HG03575 (cell line): ENCODE measurements around the gene PDCD4.

Experiments used
- ATAC-seq: cut with Tn5 transposase; IDR thresholded peaks from one replicate; pipeline ENCODE4 v1.9.1; 2021; ENCODE audit not compliant: unreplicated experiment, insufficient number of reproducible peaks, low FRiP score; ENCODE audit errors: extremely low read depth

PDCD4 gene

DNA sequence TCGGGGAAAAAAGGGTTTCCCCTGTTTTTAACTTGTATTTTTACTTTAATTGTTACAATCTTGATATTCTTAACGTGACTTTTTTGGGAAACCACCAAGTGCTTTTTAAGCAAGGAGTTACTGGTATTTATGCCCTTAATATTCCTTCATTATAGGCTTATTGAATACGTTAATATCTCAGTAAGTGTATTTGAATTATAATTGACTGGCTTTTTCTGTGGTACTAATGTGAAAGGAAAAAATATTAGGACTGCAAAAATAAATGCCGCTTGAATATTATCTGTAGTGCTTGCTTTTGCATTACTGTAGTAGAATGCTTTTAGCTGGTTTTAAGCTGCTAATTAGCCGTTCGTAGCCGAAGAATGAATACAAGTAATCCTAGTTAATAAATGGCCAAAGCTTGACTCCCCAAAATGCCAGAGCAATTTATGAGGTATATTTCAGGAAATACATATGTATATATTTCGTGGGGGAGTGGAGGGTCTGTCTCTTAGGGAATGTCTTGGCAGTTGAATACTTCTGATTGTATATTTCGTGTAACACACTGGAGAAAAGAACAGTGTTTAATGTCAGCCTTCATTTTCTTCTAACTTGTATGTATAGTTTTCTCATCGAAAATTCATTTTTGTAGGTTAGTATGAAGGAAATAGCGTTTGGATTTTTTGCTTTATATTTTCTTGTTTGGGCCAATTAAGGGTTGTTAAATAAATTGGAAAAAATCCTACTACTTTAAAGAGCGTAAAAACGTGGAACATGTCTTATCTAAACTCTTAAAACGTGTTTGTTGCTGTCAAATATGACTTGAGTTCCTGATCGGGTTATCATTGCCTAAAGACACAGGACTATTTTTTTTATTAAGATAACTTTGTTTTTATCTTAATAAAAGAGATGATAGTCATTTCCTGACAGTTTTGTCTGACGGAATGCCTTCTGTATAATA lies 1.5 kb downstream of the PDCD4 start:
- ATAC-seq: no peak

GRCh38 chr10:110873951-110874350 lies 2.2 kb downstream of the PDCD4 start:
- no peak for ATAC-seq

- ATAC-seq: no peak
Observed at GRCh38 chr10:110876000-110876399, 4.3 kb downstream of the PDCD4 start.

DNA sequence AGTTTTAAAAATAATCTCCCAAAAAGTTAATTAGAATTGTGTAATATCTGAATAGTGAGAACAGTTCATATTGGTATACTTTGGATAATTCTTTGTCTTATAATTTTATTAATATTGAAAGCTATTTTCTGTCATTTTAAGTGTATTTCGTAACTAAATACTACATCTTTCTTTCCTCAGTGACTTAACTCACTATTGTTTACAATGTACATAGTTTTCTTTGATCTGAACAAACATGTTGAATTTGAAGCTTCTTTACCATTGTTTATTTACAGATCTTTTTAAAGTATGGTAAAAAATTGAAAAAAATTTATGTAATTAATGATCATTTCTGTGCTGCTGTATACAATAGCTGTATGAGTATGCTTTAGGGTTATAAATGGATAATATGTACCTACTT lies 5.1 kb downstream of the PDCD4 start:
- ATAC-seq: no peak

DNA sequence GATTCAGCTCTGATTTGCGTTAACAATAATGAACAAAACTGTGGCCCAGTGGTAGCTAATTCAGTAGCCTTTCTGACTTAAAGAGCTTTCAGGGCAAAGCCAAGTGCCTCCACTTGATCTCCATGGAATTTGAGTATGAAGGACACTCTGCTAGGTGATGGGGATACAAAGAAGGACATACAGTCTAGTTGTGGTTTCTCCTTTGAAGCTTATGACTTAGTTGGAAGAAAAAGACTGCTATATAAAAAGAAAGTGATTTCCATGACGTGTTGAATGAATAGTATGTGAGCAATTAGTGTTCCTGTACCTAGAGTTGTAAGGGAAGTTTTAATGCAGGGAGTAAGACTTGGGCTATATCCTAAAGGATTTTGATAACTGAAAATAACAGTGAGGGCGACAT lies 8.3 kb downstream of the PDCD4 start:
- ATAC-seq: no peak

DNA sequence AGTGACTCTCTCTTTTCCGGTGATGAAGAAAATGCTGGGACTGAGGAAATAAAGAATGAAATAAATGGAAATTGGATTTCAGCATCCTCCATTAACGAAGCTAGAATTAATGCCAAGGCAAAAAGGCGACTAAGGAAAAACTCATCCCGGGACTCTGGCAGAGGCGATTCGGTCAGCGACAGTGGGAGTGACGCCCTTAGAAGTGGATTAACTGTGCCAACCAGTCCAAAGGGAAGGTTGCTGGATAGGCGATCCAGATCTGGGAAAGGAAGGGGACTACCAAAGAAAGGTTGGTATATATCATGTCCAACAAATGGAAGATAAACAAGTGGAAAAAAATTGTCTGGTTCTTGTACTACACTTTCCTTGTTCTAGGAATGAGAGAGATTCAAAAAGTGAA lies 9.5 kb downstream of the PDCD4 start:
- ATAC-seq: no peak

GRCh38 chr10:110881905-110882304 lies 10.2 kb downstream of the PDCD4 start:
- no peak for ATAC-seq

DNA sequence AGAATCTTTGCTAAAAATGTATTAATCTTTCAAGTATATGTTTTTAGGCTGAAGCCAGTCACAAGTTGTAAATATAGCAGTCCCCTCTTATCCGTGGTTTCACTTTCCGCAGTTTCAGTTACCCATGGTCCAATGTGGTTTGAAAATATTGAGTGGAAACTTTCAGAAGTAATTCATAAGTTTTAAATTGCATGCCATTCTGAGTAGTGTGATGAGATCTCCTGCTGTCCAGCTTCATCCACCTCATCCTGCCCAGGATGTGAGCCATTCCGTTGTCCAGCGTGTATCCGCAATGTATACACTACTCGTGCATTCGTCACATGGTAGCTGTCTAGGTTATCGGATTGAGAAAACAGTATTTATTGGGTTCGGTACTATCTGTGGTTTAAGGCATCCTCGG lies 12.2 kb downstream of the PDCD4 start:
- no peak for ATAC-seq

- ATAC-seq: no peak
Observed at GRCh38 chr10:110885932-110886674, 14.4 kb downstream of the PDCD4 start.

DNA sequence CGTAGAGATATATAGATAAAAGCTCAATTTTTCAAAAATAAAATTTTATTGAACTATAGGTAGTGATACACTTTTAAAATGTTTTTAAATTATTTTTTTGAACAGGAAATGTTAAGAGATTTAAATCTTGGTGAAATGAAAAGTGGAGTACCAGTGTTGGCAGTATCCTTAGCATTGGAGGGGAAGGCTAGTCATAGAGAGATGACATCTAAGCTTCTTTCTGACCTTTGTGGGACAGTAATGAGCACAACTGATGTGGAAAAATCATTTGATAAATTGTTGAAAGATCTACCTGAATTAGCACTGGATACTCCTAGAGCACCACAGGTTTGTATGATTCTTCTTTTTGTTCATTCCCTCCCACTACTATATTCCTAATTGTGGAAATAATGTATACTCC lies 15.8 kb downstream of the PDCD4 start:
- ATAC-seq: no peak

- no peak for ATAC-seq
Observed at GRCh38 chr10:110892602-110893288, 21.0 kb downstream of the PDCD4 start.

DNA sequence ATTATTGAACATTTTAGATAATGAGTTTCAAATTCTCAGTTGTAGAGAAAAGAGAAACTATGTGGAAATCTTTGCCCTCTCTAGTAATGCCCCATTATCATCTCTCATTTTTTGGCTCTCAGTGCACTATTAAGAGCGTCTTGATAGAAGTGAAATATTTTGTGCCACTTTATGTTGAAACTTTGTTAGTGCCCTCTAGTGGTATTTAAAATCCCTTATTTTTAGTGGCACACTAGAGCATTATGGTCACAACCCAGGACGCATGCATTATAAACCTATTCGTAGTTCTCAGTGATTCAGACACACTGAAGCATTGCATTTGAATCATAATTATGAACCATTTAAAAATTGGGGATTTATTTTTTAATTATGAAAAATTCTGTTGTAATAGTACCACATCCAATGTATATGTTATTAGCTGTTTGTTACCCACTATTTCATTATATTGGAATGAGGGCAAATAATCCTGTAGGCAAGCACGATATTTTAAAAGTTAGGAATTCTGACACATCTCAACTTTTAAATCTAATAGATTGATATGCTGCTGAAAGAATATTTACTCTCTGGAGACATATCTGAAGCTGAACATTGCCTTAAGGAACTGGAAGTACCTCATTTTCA lies 21.9 kb downstream of the PDCD4 start:
- ATAC-seq: no peak

DNA sequence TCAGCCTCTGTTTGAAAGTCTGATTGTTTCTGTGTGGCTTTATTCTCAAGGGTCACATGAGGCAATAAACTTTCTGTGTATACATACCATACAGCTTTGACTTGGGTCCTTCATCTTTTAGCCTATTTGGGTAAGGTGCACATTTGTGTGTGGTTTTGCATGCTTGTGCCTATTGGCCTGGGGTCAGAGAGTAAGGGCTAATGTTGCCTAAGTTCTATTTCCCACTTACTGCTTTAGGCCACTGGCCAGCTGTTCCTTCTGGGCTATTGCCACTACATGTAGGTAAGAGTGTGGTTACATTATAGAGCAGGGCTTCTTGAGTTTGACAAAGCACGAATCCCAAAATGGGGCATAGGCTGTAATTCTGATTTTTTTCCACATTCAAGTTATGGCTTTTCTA lies 25.5 kb downstream of the PDCD4 start:
- ATAC-seq: no peak

- ATAC-seq: no peak
Observed at GRCh38 chr10:110898391-110898790, 26.7 kb downstream of the PDCD4 start.

DNA sequence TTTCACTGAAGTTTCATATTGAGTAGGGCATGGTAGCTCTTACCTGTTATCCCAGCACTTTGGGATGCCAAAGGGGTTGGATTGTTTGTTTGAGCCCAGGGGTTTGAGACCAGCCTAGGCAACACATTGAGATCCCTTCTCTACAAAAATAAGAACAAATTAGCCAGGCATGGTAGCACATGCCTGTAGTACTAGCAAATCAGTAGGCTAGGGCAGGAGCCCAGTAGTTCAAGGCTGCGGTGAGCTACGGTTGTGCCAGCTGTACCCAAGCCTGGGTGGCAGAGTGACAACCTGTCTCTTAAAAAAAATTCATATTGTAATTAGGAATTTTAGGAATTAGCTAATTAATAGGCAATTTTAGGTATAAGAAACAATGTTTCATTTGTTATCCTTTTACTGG lies 29.3 kb downstream of the PDCD4 start:
- ATAC-seq: no peak

DNA sequence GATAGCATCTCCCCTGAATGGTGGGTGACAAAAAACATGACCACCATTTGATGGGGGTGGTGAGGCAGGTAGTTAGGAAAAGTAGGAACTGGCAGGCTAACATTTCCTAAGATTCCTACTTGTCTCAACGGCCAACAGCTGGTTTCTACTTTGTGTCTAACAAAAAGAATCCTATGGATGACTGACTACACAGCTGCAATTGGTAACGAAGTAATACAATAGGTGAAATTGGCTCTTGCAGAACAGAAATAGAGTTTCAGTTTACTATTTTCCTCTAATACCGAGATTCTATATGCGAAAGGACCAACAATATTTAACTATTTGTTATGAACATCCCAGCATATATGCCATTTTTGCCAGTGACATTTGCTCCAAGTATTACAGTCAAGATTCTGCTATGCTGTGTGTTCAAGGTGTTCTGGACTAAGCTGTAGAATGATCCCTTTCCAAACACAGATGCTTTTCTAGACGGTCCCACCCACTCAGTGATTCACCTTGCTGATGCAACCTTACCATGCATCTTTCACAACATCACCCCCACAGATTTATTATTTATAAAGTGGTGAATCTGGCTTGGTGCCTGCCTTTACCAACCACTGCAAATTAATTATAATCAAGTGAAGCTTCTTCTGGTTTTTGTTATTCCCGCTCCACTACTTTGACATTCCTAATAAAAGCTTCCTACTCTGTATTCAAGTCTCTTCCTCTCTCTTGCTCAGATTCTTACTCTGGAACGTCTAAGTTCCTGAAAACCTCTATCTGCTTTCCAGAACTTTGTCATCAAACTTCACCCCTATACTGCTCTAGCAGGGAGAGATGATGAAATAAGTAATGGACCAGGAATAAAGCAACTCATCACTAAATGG lies 30.5 kb downstream of the PDCD4 start:
- no peak for ATAC-seq

DNA sequence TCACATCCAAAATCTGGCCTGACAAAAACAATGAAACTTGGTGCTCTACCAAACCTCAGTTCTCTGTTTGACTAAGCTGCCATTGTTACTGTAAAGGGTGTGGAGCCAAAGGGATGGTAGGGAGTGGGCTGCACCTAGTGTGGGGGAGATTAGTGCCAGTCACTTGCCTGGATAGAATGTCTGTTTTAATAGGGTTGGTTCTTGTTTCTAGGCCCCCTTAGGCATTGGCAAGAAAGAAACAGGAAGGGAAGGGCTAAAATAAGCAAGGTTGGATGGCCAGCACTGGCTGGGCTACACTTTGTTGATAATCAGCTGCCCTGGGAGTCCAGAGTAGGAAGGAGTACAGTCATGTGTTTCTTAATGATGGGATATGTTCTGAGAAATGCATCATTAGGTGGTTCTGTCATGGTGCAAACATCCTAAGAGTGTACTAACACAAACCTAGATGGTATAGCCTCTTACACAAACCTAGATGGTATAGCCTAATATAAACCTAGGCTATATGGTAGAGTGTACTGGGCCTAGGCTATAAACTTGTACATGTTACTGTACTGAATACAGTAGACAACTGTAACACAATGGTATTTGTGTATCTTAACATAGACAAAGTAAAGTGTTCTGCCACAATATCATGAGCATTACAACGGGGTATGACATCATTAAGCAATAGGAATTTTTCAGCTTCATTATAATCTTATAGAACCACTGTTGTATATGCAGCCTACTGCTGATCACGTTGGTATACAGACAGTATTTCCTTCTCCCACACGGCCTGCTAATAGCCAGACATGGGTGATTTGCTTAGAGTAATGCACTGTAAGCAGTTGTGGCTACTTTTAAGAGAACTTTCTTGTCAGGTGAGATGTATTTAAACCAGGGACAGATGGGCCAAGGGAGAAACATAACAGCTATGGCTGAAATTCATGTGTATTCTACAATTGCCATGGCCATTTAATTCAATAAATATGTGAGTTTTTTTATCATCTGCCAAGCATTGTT lies 31.9 kb downstream of the PDCD4 start:
- ATAC-seq: no peak
